B cell (primary cell): ENCODE data around the gene FA2H.

Source experiments
- EZH2 ChIP-seq: IDR thresholded peaks from 2 replicates; pipeline ENCODE4 v1.6.1; 2012; ENCODE audit warnings: borderline replicate concordance, low read depth, mild to moderate bottlenecking, moderate library complexity, low read length; ENCODE audit not compliant: insufficient read depth, poor library complexity, severe bottlenecking
- TF ChIP-seq, protein P1 (sequence below): fragments of 200-600 bp; IDR thresholded peaks from one replicate; pipeline ENCODE4 v1.8.0; 2022; ENCODE audit warnings: antibody characterized with exemption, mild to moderate bottlenecking

DNA sequence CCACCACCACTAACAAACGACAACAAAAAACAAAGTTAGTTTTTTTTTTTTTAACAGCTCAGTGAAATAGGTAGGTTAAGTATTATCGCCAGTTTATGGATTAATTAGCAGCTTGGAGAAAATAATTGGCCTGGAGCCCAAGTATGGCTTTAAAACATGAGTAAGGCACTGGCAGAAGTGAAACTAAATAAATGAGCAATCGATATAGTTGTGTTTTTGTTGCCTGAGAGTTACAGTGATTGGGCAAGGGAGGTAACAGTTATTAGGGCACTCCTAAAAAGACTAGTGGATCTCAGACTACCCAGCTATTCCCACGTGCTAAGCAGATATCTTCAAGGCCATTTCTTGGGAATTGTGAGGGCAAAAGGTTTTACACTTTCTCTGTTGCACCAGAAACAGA lies 76.4 kb downstream of the FA2H start:
- TF ChIP-seq, protein P1, sequence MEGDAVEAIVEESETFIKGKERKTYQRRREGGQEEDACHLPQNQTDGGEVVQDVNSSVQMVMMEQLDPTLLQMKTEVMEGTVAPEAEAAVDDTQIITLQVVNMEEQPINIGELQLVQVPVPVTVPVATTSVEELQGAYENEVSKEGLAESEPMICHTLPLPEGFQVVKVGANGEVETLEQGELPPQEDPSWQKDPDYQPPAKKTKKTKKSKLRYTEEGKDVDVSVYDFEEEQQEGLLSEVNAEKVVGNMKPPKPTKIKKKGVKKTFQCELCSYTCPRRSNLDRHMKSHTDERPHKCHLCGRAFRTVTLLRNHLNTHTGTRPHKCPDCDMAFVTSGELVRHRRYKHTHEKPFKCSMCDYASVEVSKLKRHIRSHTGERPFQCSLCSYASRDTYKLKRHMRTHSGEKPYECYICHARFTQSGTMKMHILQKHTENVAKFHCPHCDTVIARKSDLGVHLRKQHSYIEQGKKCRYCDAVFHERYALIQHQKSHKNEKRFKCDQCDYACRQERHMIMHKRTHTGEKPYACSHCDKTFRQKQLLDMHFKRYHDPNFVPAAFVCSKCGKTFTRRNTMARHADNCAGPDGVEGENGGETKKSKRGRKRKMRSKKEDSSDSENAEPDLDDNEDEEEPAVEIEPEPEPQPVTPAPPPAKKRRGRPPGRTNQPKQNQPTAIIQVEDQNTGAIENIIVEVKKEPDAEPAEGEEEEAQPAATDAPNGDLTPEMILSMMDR, result no peak
- no peak for TF ChIP-seq EZH2
